Activated CD4-positive, CD25-positive, alpha-beta regulatory T cell (primary cell): Measurements from ENCODE around the gene ZNF214.
"Not testable (repeated sequence)": the region's sequence is repeated elsewhere in the genome, so short reads cannot be mapped to it uniquely, and the experiment has no call there.

ENCODE experiments used
- DNase-seq, 4 experiments: peaks; one replicate each; lab custom pipeline; 2025; lab: John Stamatoyannopoulos, UW

The ZNF214 gene

DNA sequence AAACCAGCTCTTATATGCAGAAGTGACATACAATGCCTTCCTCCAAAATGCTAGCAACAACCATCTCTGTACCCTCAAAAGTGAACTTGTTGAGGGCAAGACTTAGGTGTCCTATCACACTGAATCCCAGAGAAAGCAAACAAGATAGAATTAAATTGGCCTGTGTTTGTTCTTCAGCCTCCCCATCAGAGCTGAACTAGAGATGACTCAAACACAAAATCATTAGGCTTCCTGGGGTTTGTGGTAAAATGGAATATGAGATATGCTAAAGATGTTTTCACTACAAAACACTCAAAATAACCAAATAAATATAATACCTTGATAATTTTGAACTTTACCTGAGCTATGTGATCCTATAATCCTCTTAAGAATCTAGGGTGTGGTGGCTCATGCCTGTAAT is 31.6 kb downstream of the ZNF214 start:
- no peak for DNase-seq

DNA sequence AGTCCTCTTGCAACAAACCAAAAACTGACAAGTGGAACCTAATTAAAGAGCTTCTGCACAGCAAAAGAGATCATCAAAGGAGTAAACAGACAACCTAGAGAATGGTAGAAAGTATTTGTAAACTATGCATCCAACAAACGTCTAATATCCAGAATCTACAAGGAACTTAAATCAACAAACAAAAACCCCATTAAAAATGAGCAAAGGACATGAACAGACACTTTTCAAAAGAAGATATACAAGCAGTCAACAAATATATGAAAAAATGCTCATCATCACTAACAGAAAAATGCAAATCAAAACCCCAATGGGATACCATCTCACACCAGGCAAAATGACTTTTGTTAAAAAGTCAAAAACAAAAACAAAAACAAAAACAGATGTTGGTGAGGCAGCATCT is 33.7 kb downstream of the ZNF214 start:
- no peak for DNase-seq

DNA sequence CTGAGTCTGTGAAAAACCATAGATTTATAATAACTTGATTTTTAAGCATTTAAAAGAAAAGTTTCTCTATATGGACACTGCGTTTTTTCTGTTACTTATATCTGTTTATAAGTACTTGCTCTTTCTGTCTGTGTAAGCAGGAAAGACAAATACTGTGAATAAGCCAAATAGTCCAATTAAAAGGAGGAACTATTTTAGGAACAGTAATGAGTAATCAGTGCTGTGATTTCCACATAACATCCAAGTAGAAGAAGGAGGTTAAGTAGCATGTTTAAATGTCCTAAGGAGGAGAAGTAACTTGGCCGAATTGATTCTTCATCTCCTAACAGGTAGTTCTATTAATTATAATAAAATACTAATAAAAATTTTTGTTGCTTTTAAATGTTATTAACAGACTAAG is 40.8 kb downstream of the ZNF214 start:
- no peak for DNase-seq

GRCh38 chr11:6969854-6970253 is 50.3 kb downstream of the ZNF214 start:
- DNase-seq = not testable (repeated sequence)

DNA sequence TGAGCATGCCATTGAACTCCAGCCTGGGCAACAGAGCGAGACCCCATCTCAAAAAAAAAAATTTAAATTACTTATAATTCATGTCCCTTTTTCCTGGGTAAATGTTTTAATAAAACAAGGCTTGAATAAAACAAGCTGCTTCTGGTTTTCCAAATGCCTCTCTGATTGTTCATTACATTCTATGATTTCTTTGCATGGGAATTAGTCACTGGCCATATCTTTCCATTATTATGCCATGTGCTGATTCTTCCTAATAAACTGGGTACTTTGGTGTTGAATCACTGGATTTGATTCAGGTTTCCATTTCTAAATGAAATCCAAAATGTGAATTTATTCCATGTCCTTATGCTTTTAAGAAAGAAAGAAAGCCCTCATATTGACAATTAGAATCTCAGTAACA is 51.3 kb downstream of the ZNF214 start:
- no peak for DNase-seq

DNA sequence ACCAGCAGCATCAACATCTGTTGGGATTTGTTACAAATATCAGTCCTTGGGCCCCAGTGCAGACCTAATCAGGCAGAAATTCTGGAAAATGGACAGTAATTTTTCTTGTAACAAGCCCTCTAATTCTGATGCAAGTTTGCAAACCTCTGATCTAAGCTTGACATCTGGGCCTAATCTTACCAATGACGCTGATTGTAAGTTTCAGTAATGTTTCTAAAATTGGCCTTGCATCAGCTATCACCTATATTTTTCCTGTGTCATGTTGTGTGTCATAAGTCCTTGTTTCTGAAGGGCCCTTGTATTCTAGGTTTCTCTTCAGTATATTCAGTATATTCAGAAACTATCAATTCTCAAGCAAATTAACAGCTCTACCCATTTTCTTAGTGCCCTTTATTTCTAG is 57.5 kb downstream of the ZNF214 start:
- DNase-seq = no peak

DNA sequence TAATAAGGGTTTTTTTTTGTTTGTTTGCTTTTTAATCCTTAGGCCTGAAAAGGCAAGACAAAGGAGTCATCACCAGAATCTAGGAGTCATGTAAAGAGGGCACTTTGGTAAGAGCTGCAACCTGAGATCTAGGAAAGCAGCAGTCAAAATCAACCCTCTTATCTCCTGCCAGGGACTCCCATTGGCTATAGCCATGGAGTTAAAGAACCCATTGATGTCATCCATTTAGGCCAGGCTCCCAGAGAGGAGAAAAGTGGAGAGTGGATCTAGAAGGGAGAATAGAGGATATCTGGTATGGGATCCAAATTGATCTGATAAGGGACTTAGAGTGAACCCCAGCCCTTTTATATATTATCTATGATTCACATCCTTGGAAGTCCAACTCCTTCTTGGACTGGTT is 58.0 kb downstream of the ZNF214 start:
- DNase-seq = no peak

DNA sequence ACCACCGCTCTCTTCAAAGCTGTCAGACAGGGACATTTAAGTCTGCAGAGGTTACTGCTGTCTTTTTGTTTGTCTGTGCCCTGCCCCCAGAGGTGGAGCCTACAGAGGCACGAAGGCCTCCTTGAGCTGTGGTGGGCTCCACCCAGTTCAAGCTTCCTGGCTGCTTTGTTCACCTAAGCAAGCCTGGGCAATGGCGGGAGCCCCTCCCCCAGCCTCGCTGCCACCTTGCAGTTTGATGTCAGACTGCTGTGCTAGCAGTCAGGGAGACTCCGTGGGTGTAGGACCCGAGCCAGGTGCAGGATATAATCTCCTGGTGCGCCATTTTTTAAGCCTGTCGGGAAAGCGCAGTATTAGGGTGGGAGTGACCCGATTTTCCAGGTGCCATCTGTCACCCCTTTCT is 65.9 kb downstream of the ZNF214 start:
- not testable (repeated sequence) for DNase-seq
